Measurements from ENCODE around the gene CYSLTR2. TPM values are rescaled to one million over a fixed set of nuclear protein-coding genes. Genes with fewer than 3 reads are reported as not detected.

The CYSLTR2 gene
- total and polyA plus RNA-seq, 11 donors, result 1.8 to 11.5 (median 5.4) TPM

DNA sequence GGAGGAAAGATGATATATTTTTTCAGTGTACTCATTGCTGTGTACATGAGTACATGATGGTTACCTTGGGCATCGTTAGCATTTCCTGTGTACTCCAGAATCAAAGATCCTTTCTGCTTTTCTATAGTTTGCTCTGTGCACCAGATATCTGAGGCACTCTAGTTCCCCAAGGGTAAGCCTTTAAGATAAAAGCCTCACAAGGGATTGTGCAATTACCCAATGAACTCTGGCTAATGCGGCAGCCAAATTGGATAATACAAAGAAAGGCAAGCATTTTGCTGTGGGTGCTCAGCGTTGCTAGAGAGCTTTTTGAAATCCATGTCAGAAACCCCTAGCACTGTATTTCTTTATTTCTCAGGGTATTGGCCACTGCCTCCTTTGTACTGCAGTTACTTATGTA, 2.9 kb downstream of the CYSLTR2 start:
- 54 to 61% (median 58%) methylated on average over 3 of the region's 3 CpGs for WGBS, 4 donors
- H3K9me3 ChIP-seq, result no peaks in the 10 kb centered on the region
- H3K4me1 ChIP-seq, result peaks cover 0 to 70% (median 22%) of the 10 kb centered on the region in 12 donors
- intact Hi-C loops (cut with DNase I), result no loop called here
- no peak for TF ChIP-seq POLR2A (IDR thresholded peaks at IDR 0.05)
- TF ChIP-seq, protein P1, sequence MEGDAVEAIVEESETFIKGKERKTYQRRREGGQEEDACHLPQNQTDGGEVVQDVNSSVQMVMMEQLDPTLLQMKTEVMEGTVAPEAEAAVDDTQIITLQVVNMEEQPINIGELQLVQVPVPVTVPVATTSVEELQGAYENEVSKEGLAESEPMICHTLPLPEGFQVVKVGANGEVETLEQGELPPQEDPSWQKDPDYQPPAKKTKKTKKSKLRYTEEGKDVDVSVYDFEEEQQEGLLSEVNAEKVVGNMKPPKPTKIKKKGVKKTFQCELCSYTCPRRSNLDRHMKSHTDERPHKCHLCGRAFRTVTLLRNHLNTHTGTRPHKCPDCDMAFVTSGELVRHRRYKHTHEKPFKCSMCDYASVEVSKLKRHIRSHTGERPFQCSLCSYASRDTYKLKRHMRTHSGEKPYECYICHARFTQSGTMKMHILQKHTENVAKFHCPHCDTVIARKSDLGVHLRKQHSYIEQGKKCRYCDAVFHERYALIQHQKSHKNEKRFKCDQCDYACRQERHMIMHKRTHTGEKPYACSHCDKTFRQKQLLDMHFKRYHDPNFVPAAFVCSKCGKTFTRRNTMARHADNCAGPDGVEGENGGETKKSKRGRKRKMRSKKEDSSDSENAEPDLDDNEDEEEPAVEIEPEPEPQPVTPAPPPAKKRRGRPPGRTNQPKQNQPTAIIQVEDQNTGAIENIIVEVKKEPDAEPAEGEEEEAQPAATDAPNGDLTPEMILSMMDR (IDR thresholded peaks at IDR 0.05), result no peak
- peak overlapping the region in 9 of 12 donors; percentile 9 to 85 (median 50) for H3K27ac ChIP-seq
- no peaks in the 10 kb centered on the region for H3K36me3 ChIP-seq
- ATAC-seq (no peak), DNase-seq (no peak)
- peak overlapping the region in 3 of 12 donors; percentile 10 to 55 (median 18) for H3K4me3 ChIP-seq
- no peaks in the 10 kb centered on the region for H3K27me3 ChIP-seq

GRCh38 chr13:48660361-48661076, 6.8 kb downstream of the CYSLTR2 start:
- Histone ChIP-seq H3K36me3 (no peaks in the 10 kb centered on the region), H3K4me1 (peaks cover 0 to 60% (median 18%) of the 10 kb centered on the region in 12 donors), H3K27ac (peak overlapping the region; percentile 34 to 80 (median 65)), H3K4me3 (no peak overlapping the region), H3K27me3 (no peaks in the 10 kb centered on the region), H3K9me3 (peaks cover 0 to 33% (median 10%) of the 10 kb centered on the region in 12 donors)
- DNase-seq, result peak in 2 of 5 donors; percentile 34 to 39
- no peak for TF ChIP-seq POLR2A (IDR thresholded peaks at IDR 0.05)
- TF ChIP-seq, protein P1 (IDR thresholded peaks at IDR 0.05), result no peak
- intact Hi-C loops (cut with DNase I), result no loop called here
- peak; percentile 81 to 95 (median 82) for ATAC-seq
- 29 to 41% (median 33%) methylated on average over 4 of the region's 4 CpGs for WGBS, 4 donors

DNA sequence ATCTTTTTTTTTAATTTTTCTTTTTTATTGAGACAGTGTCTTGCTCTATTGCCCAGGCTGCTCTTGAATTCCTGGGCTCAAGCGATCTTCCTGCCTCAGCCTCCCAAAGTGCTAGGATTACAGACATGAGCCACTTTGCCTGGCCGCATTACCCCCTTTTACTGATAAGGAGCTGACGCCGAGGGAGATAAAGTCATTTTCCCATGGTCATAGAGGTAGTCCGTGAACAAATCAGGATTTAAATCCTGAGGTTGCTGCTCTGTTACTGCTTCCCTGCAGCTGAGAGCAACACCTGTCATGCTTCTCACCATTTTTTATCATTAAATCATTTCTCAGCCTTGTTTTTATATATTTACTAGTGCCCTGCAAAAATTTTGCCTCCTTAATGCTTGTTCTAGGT, 7.4 kb downstream of the CYSLTR2 start:
- H3K36me3 ChIP-seq, result no peaks in the 10 kb centered on the region
- intact Hi-C loops (cut with DNase I), result no loop called here
- H3K27ac ChIP-seq, result peak overlapping the region in 11 of 12 donors; percentile 24 to 80 (median 47)
- no peak overlapping the region for H3K4me3 ChIP-seq
- H3K9me3 ChIP-seq, result peaks cover 0 to 39% (median 15%) of the 10 kb centered on the region in 12 donors
- 35 to 51% (median 39%) methylated on average over 5 of the region's 5 CpGs for WGBS, 4 donors
- TF ChIP-seq, protein P1 (IDR thresholded peaks at IDR 0.05), result no peak
- TF ChIP-seq POLR2A (IDR thresholded peaks at IDR 0.05), result no peak
- no peak for DNase-seq
- no peaks in the 10 kb centered on the region for H3K27me3 ChIP-seq
- ATAC-seq, result no peak
- H3K4me1 ChIP-seq, result peaks cover 0 to 55% (median 18%) of the 10 kb centered on the region in 12 donors

- H3K27ac ChIP-seq, result peak overlapping the region in 2 of 12 donors; percentile 68 to 80
- intact Hi-C loops (cut with DNase I), result no loop called here
- no peak for ATAC-seq
- no peak overlapping the region for H3K4me3 ChIP-seq
- no peak for DNase-seq
- H3K36me3 ChIP-seq, result no peaks in the 10 kb centered on the region
- peaks cover 0 to 50% (median 26%) of the 10 kb centered on the region in 12 donors for H3K9me3 ChIP-seq
- WGBS, 4 donors, result 70 to 86% (median 80%) methylated on average over 1 of the region's 1 CpG
- peaks cover 0 to 44% (median 16%) of the 10 kb centered on the region in 12 donors for H3K4me1 ChIP-seq
- TF ChIP-seq, protein P1 (IDR thresholded peaks at IDR 0.05), result no peak
- TF ChIP-seq POLR2A (IDR thresholded peaks at IDR 0.05), result no peak
- H3K27me3 ChIP-seq, result no peaks in the 10 kb centered on the region
Observed at GRCh38 chr13:48662226-48662625, 8.5 kb downstream of the CYSLTR2 start.
